HepG2 (cell line): ENCODE data around the gene MRI1. TPM values are rescaled to one million over a fixed set of nuclear protein-coding genes. Genes with fewer than 3 reads are reported as not detected.

Experiments
- ATAC-seq: fragments of 200-7000 bp; cut with Tn5 transposase; 3 replicates; pipeline ENCODE4 v1.9.1; 2020; ENCODE audit warnings: mild to moderate bottlenecking, moderate library complexity
- BruUV-seq: library from RNA; stranded (reverse); fragments of 400-500 nt; replicated peaks from 2 replicates; lab custom pipeline; 2021; lab: Mats Ljungman, UMichigan
- CTCF ChIA-PET: fragments of 300-600 bp; formaldehyde crosslinking; extraction: SDS; loops from one replicate; lab custom pipeline; 2021; ENCODE audit warnings: low total read pairs, inconsistent platforms, low intra/inter-chr PET ratio; lab: Yijun Ruan, JAX
- POLR2A ChIA-PET: fragments of 350-600 bp; sonication (Branson Sonifier 250); formaldehyde crosslinking; loops from one replicate; lab custom pipeline; 2020; ENCODE audit warnings: antibody characterized with exemption, inconsistent platforms; lab: Yijun Ruan, JAX
- DNase-seq: peaks from one replicate; pipeline ENCODE4 v3.0.0-alpha.2; 2015; ENCODE audit warnings: low spot score
- FAIRE-seq: peaks from 3 replicates; lab custom pipeline; 2011; peaks lifted over from hg19 to GRCh38; lab: Jason Lieb, UNC
- H2AFZ ChIP-seq: one replicate; pipeline ENCODE4 v1.6.1; 2011; ENCODE audit warnings: low read length, inconsistent platforms
- H3K27ac ChIP-seq: fragments of 300-600 bp; 3 replicates; pipeline ENCODE4 v1.8.0; 2011; ENCODE audit warnings: mixed run types, mild to moderate bottlenecking, mixed read lengths, low read length, inconsistent platforms; ENCODE audit not compliant: insufficient read depth; ENCODE audit errors: extremely low read length
- H3K27me3 ChIP-seq, 2 experiments: fragments of 200-600 bp in 1 of 2; 2 replicates in 1 of 2; 3 replicates in 1 of 2; pipeline versions ENCODE4 v1.6.0 to v1.8.0; 2011; ENCODE audit warnings: low read length in 2 of 2, mild to moderate bottlenecking in 2 of 2, moderate library complexity in 2 of 2, inconsistent platforms in 1 of 2; ENCODE audit not compliant: insufficient read depth in 2 of 2, control insufficient read depth in 1 of 2
- H3K36me3 ChIP-seq, 2 experiments: fragments of 200-600 bp in 1 of 2; replicated peaks in 1 of 2; 2 replicates in 1 of 2; 3 replicates in 1 of 2; pipeline versions ENCODE4 v1.5.1 to v1.8.0; 2011; ENCODE audit warnings: low read length in 2 of 2, inconsistent platforms in 1 of 2; ENCODE audit not compliant: insufficient read depth in 2 of 2, control insufficient read depth in 1 of 2
- H3K4me1 ChIP-seq: 2 replicates; pipeline ENCODE4 v1.5.1; 2012; ENCODE audit warnings: low read length, inconsistent platforms; ENCODE audit not compliant: insufficient read depth
- H3K4me2 ChIP-seq: 2 replicates; pipeline ENCODE4 v1.6.0; 2011; ENCODE audit warnings: low read depth, low read length, inconsistent platforms
- H3K4me3 ChIP-seq, 3 experiments: fragments of 200-600 bp in 1 of 3; sonication (generic), shearing (Covaris generic) in 1 of 3; replicated peaks in 1 of 3; 2 replicates each; pipeline ENCODE4 v1.5.1; 2011 to 2016; ENCODE audit warnings: low read length in 3 of 3, inconsistent platforms in 2 of 3, low read depth in 2 of 3, mild to moderate bottlenecking in 2 of 3, control low read depth in 1 of 3, mixed read lengths in 1 of 3; ENCODE audit not compliant: insufficient read depth in 1 of 3
- H3K79me2 ChIP-seq: one replicate; pipeline ENCODE4 v1.6.1; 2011; ENCODE audit warnings: low read length, inconsistent platforms; ENCODE audit not compliant: insufficient read depth
- H3K9ac ChIP-seq: 2 replicates; pipeline ENCODE4 v1.6.0; 2011; ENCODE audit warnings: mild to moderate bottlenecking, low read depth, low read length, inconsistent platforms; ENCODE audit not compliant: insufficient read depth
- H3K9me3 ChIP-seq: 2 replicates; pipeline ENCODE4 v1.5.1; 2012; ENCODE audit warnings: mild to moderate bottlenecking, low read length
- H4K20me1 ChIP-seq: 2 replicates; pipeline ENCODE4 v1.6.0; 2011; ENCODE audit warnings: inconsistent platforms, mild to moderate bottlenecking, low read length, moderate library complexity; ENCODE audit not compliant: insufficient read depth
- AGO2 ChIP-seq: fragments of 200-400 bp; formaldehyde crosslinking; optimal IDR thresholded peaks from 2 replicates; pipeline ENCODE3; 2017; ENCODE audit warnings: mild to moderate bottlenecking, low read depth, low read length, moderate library complexity
- ATM ChIP-seq: fragments of 450-650 bp; IDR thresholded peaks from 2 replicates; pipeline ENCODE4 v1.7.1; 2017; ENCODE audit warnings: mild to moderate bottlenecking, borderline replicate concordance
- NR1H2 ChIP-seq: sonication (generic); formaldehyde crosslinking; IDR thresholded peaks from 2 replicates; pipeline ENCODE4 v1.8.1; 2022; ENCODE audit warnings: low read depth, missing genetic modification reagents, borderline replicate concordance
- ZNF343 ChIP-seq: sonication (generic); formaldehyde crosslinking; IDR thresholded peaks from 2 replicates; pipeline ENCODE4 v1.4.0; 2020; ENCODE audit warnings: mild to moderate bottlenecking, missing genetic modification reagents
- ZNF460 ChIP-seq: sonication (generic); formaldehyde crosslinking; IDR thresholded peaks from 2 replicates; pipeline ENCODE4 v1.5.1; 2020; ENCODE audit warnings: missing genetic modification reagents, mild to moderate bottlenecking, borderline replicate concordance
- WGBS: methylation state at CpG from one replicate; pipeline ENCODE4 v1.1.6; 2017; ENCODE audit warnings: low lambda C conversion rate; 5-methylcytosine and 5-hydroxymethylcytosine counted together
- in situ Hi-C: cut with HindIII; loops from 2 replicates; pipeline ENCODE4 v1.10.0; 2017; ENCODE audit warnings: low pct_unique_long_range_greater_than_20kb; ENCODE audit not compliant: extremely low pct_ligation_motif_present
- intact Hi-C: fragments of 100-400 bp; cut with micrococcal nuclease; formaldehyde crosslinking; loops from one replicate; pipeline ENCODE4 v1.10.0; 2022; ENCODE audit not compliant: unreplicated experiment
- polyA plus RNA-seq, 8 experiments: library from polyadenylated mRNA; depleted of rRNA in 3 of 8; stranded (reverse) in 7 of 8; unstranded in 1 of 8; fragments of >200 nt; fragmentation: Illumina TruSeq in 4 of 8; extraction: Trizol in 4 of 8; gene quantifications; 2 replicates each; pipeline versions ENCODE4 v1.2.1 to v1.2.3, GENCODE V29; 2011 to 2016; ENCODE audit warnings: low read depth in 4 of 8, missing spikeins in 1 of 8, mixed read lengths in 1 of 8; ENCODE audit not compliant: insufficient read depth in 1 of 8
- total RNA-seq, 5 experiments: library from RNA; depleted of rRNA; stranded (reverse); fragments of >200 nt; fragmentation: Illumina TruSeq; extraction: Trizol; gene quantifications; 2 replicates each; pipeline ENCODE4 v1.2.3, GENCODE V29; 2016; ENCODE audit warnings: low read depth in 1 of 5
- TF ChIP-seq, protein P1 (sequence below): sonication (generic); formaldehyde crosslinking; IDR thresholded peaks from 2 replicates; pipeline ENCODE4 v1.4.0; 2020; ENCODE audit warnings: missing genetic modification reagents
- TF ChIP-seq, protein P2 (sequence below): sonication (generic); formaldehyde crosslinking; IDR thresholded peaks from 2 replicates; pipeline ENCODE4 v1.8.0; 2022; ENCODE audit warnings: low read depth, missing genetic modification reagents

MRI1 gene
- total and polyA plus RNA-seq, 2 of the 13 experiments (the other 11 are each of a cell fraction or from before 2014, with no cell fraction given), result 20.1 to 20.6 TPM

DNA sequence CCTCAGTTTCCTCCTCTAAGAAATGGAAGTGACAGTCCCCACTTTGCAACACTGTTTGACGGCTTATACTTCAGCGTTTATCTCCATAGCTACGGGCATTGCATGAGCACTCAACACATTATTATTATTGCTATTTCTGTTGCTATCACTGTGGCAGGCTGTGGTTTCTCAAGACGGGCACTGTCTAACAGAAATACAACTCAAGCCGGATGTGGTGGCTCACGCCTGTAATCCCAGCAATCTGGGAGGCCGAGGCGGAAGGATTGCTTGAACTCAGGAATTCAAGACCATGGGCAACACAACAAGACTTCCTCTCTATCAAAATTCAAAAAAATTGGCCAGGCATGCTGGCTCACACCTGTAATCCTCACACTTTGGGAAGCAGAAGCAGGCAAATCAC is 26.0 kb downstream of the MRI1 start:
- Histone ChIP-seq H3K27ac (no peak overlapping the region), H3K36me3 (no peaks in the 10 kb centered on the region), H3K4me2 (no peak overlapping the region), H3K9me3 (no peaks in the 10 kb centered on the region), H3K9ac (no peak overlapping the region)
- in situ Hi-C loops, result no loop called here
- DNase-seq (no peak), FAIRE-seq (no peak)
- CTCF ChIA-PET, result no interaction called here
- WGBS, result 41% methylated on average over 8 of the region's 8 CpGs
- TF ChIP-seq AGO2 (no peak), NR1H2 (CRISPR knock-in tag) (no peak), ATM (no peak), ZNF460 (CRISPR knock-in tag) (0 out of 2 replicates have a peak, but pooled peaks have one; percentile 30), ZNF343 (no peak)
- TF ChIP-seq, protein P1, sequence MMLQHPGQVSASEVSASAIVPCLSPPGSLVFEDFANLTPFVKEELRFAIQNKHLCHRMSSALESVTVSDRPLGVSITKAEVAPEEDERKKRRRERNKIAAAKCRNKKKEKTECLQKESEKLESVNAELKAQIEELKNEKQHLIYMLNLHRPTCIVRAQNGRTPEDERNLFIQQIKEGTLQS (CRISPR knock-in tag), result no peak
- TF ChIP-seq, protein P2, sequence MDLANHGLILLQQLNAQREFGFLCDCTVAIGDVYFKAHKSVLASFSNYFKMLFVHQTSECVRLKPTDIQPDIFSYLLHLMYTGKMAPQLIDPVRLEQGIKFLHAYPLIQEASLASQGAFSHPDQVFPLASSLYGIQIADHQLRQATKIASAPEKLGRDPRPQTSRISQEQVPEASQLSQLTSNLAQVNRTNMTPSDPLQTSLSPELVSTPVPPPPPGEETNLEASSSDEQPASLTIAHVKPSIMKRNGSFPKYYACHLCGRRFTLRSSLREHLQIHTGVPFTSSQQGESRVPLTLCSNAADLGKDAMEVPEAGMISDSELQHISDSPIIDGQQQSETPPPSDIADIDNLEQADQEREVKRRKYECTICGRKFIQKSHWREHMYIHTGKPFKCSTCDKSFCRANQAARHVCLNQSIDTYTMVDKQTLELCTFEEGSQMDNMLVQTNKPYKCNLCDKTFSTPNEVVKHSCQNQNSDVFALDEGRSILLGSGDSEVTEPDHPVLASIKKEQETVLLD (CRISPR knock-in tag), result no peak
- TF ChIP-seq, all 625 proteins: peak for 1
- Histone ChIP-seq H4K20me1 (no peaks in the 10 kb centered on the region), H3K4me1 (peaks cover 24% of the 10 kb centered on the region), H3K79me2 (no peaks in the 10 kb centered on the region), H3K27me3 (no peaks in the 10 kb centered on the region), H2AFZ (no peak overlapping the region), H3K4me3 (no peak overlapping the region)
- no peak for ATAC-seq
- intact Hi-C loops, result no loop called here
- POLR2A ChIA-PET, result no interaction called here
- BruUV-seq, result no TSS peak
